ENCODE results near the gene SERPING1. TPM values are rescaled to one million over a fixed set of nuclear protein-coding genes. Genes with fewer than 3 reads are reported as not detected.

The SERPING1 gene
- total and polyA plus RNA-seq, 2 donors (not counting 3 experiments of a cell fraction or from before 2014, with no cell fraction given): 0.30 TPM; not detected in 1

DNA sequence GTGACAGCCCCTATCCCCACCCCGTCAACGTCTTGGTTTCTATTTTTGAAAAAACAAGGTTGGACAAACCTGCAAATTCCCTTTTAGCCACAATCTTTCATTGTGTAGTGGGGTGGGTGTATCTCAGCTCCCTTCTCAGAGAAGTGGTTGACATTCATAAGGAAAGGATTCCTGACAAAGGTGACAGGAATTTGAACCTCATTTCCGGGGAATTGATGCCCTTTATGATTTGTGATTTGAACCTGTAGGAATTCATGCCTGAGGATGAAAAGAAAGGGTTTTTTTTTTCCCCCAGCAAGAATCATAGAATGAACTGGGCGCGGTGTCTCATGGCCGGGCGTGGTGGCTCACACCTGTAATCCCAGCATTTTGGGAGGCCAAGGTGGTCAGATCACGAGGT lies 37.8 kb downstream of the SERPING1 start:
- H3K36me3 ChIP-seq (ENCODE audit: control insufficient read depth in 2 of 2, extremely low read depth in 1 of 2, insufficient read depth in 2 of 2, low read length in 2 of 2): no peaks in the 10 kb centered on the region
- no peak overlapping the region for H3K27ac ChIP-seq (ENCODE audit: insufficient read depth, low read depth, low read length)
- intact Hi-C loops (cut with micrococcal nuclease) (no loop called here), dilution Hi-C loops (cut with MboI; ENCODE audit: extremely low pct_ligation_motif_present, low sequenced_read_pairs) (no loop called here)
- no TSS peak for BruUV-seq (replicated peaks)
- H3K79me2 ChIP-seq (ENCODE audit: control insufficient read depth, insufficient read depth, low read length): peaks cover 16% of the 10 kb centered on the region
- FAIRE-seq: no peak
- DNase-seq (ENCODE audit: low read depth, low spot score): no peak
- H3K4me2 ChIP-seq (ENCODE audit: insufficient read depth, low read length): no peak overlapping the region
- H3K4me1 ChIP-seq (ENCODE audit: control insufficient read depth, extremely low read depth, insufficient read depth, low read length): peaks cover 15% of the 10 kb centered on the region
- peaks cover 14% of the 10 kb centered on the region in 2 experiments for H3K27me3 ChIP-seq (ENCODE audit: control insufficient read depth in 2 of 2, insufficient read depth in 2 of 2, low read length in 2 of 2)
- H3K9me1 ChIP-seq (replicated peaks; ENCODE audit: control insufficient read depth, extremely low read depth, insufficient read depth, low read length): no peaks in the 10 kb centered on the region
- ChIA-PET CTCF (interaction anchor here (1.1 to 1.7 kb wide), 3 partner anchors 9 to 67 kb away, joined by 3 to 12 read pairs (median 6); no protein-coding TSS in a partner anchor), POLR2A (no interaction called here)
- TF ChIP-seq FOS (IDR thresholded peaks at IDR 0.05; ENCODE audit: borderline replicate concordance, insufficient read depth, low read length) (no peak), GATA2 (IDR thresholded peaks at IDR 0.05; ENCODE audit: insufficient read depth, insufficient read length, low read depth, low read length) (no peak), EZH2 (IDR thresholded peaks at IDR 0.05; ENCODE audit: borderline replicate concordance, low read depth, low read length, severe bottlenecking) (no peak), JUN (IDR thresholded peaks at IDR 0.05; ENCODE audit: borderline replicate concordance, insufficient read depth, insufficient read length, low read depth) (no peak), MYC (IDR thresholded peaks at IDR 0.05; ENCODE audit: low read depth, low read length) (no peak), POLR2AphosphoS5 (IDR thresholded peaks at IDR 0.05; ENCODE audit: insufficient read depth, low read depth, low read length) (no peak), POLR2A (IDR thresholded peaks at IDR 0.05; ENCODE audit: low read depth, low read length) (no peak)
- TF ChIP-seq, protein P1, sequence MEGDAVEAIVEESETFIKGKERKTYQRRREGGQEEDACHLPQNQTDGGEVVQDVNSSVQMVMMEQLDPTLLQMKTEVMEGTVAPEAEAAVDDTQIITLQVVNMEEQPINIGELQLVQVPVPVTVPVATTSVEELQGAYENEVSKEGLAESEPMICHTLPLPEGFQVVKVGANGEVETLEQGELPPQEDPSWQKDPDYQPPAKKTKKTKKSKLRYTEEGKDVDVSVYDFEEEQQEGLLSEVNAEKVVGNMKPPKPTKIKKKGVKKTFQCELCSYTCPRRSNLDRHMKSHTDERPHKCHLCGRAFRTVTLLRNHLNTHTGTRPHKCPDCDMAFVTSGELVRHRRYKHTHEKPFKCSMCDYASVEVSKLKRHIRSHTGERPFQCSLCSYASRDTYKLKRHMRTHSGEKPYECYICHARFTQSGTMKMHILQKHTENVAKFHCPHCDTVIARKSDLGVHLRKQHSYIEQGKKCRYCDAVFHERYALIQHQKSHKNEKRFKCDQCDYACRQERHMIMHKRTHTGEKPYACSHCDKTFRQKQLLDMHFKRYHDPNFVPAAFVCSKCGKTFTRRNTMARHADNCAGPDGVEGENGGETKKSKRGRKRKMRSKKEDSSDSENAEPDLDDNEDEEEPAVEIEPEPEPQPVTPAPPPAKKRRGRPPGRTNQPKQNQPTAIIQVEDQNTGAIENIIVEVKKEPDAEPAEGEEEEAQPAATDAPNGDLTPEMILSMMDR (IDR thresholded peaks at IDR 0.05; ENCODE audit: extremely low read depth in 1 of 2, insufficient read depth in 1 of 2, low read depth in 1 of 2, low read length in 2 of 2): no peak
- TF ChIP-seq, protein P2, sequence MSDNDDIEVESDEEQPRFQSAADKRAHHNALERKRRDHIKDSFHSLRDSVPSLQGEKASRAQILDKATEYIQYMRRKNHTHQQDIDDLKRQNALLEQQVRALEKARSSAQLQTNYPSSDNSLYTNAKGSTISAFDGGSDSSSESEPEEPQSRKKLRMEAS (IDR thresholded peaks at IDR 0.05; ENCODE audit: insufficient read depth, insufficient read length): no peak
- no peak overlapping the region for H3K4me3 ChIP-seq (replicated peaks in 1 of 3; ENCODE audit: insufficient read depth in 1 of 3, low read depth in 1 of 3, low read length in 3 of 3)
- no peaks in the 10 kb centered on the region for H3K9me3 ChIP-seq (replicated peaks; ENCODE audit: control insufficient read depth, insufficient read depth, low read length)
- H3K9ac ChIP-seq (replicated peaks; ENCODE audit: extremely low read depth, insufficient read depth, low read length): no peak overlapping the region
- H2AFZ ChIP-seq (ENCODE audit: low read depth, low read length): no peak overlapping the region
- no peaks in the 10 kb centered on the region for H4K20me1 ChIP-seq (replicated peaks; ENCODE audit: control insufficient read depth, extremely low read depth, insufficient read depth, low read length)

Measured in endothelial cell of umbilical vein (primary cell).